Measurements from ENCODE around the gene TNFSF12. TPM values are rescaled to one million over a fixed set of nuclear protein-coding genes. Genes with fewer than 3 reads are reported as not detected.
A peak's percentile ranks its signal among the peaks of the same experiment; 100 is the strongest.

The TNFSF12 gene
- total and polyA plus RNA-seq, 9 of the 15 experiments (the other 6 are each of a cell fraction or from before 2014, with no cell fraction given) = 0.03 to 0.95 (median 0.19) TPM; not detected in 3

DNA sequence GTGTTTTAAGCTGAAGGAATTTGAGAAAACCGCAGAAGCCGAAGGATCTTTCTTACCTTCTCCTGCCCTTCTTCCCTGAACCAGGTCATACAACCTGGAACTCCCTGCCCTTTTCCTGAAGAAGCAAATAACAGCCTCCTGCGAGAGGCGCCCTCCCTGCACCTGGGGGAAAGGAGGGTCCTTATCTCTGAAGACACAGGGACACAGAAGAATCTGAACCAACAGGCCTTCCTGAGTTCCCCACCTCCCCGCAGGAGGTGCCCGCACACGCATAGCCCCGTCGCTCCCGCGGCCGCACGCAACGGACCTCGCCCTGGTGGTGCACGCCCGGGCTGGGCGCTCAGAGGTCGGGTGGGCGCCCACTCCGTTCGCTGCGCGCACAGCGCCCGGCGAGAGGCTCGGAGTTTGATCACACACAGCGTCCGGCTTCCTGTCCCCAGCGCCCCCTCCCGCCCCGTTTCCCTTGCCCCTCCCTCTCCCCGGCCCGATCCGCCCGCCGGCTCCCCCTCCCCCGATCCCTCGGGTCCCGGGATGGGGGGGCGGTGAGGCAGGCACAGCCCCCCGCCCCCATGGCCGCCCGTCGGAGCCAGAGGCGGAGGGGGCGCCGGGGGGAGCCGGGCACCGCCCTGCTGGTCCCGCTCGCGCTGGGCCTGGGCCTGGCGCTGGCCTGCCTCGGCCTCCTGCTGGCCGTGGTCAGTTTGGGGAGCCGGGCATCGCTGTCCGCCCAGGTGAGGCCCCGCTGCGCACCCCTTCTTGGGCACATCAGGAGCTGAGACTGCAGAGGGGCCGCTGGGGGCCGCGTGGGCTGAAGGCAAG is at the start of gene TNFSF12 (continued):
- TF ChIP-seq, protein P1, sequence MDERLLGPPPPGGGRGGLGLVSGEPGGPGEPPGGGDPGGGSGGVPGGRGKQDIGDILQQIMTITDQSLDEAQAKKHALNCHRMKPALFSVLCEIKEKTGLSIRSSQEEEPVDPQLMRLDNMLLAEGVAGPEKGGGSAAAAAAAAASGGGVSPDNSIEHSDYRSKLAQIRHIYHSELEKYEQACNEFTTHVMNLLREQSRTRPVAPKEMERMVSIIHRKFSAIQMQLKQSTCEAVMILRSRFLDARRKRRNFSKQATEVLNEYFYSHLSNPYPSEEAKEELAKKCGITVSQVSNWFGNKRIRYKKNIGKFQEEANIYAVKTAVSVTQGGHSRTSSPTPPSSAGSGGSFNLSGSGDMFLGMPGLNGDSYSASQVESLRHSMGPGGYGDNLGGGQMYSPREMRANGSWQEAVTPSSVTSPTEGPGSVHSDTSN (CRISPR knock-in tag; IDR thresholded peaks at IDR 0.05; ENCODE audit: low read depth) = no peak
- TF ChIP-seq, protein P1 (tag; conservative IDR thresholded peaks at IDR 0.05; ENCODE audit: low read depth) = no peak
- TF ChIP-seq ZEB2 (IDR thresholded peaks at IDR 0.05) = peak; percentile 59; the same call in 1 of the 2 replicates

- in situ Hi-C loops (cut with MboI) = no loop called here
- ATAC-seq = no peak
- H3K27me3 ChIP-seq (ENCODE audit: control insufficient read depth in 2 of 2, insufficient read depth in 2 of 2, low read length in 2 of 2) = no peaks in the 10 kb centered on the region
- no peaks in the 10 kb centered on the region for H3K4me1 ChIP-seq (replicated peaks in 1 of 2; ENCODE audit: control insufficient read depth in 2 of 2, insufficient read depth in 2 of 2, low read length in 2 of 2)
- no peak overlapping the region for H3K27ac ChIP-seq (ENCODE audit: extremely low read depth, low read depth, low read length)
- H3K36me3 ChIP-seq (ENCODE audit: control insufficient read depth, insufficient read depth, low read length) = peaks cover 89% of the 10 kb centered on the region
- DNase-seq (ENCODE audit: extremely low read depth in 1 of 4, low spot score in 3 of 4) = no peak
- ChIA-PET CTCF (ENCODE audit: low intra/inter-chr PET ratio) (no interaction called here), POLR2A (interaction anchor here (3.6 kb wide), 1 partner anchor 14 kb away, joined by 25 read pairs; the partner anchor contains the start of gene POLR2A)
- no peak overlapping the region for H3K9ac ChIP-seq (ENCODE audit: insufficient read depth in 1 of 2, low read depth in 2 of 2, low read length in 2 of 2)
- WGBS (ENCODE audit: insufficient coverage, low coverage, missing lambda C conversion rate) = 90% methylated on average over 10 of the region's 11 CpGs
- no TSS peak for BruUV-seq (replicated peaks)
- no peak overlapping the region for H3K4me3 ChIP-seq
- intact Hi-C loops (cut with micrococcal nuclease) = no loop called here
- no peaks in the 10 kb centered on the region for H3K9me1 ChIP-seq (ENCODE audit: control insufficient read depth, insufficient read depth, low read length)
- no peak overlapping the region for H3K4me2 ChIP-seq (ENCODE audit: insufficient read depth, low read length)
- FAIRE-seq = no peak
- H3K79me2 ChIP-seq (ENCODE audit: control insufficient read depth, insufficient read depth, low read length) = peaks cover 13% of the 10 kb centered on the region
- no peak overlapping the region for H2AFZ ChIP-seq (ENCODE audit: low read depth, low read length)
- H3K9me3 ChIP-seq (replicated peaks; ENCODE audit: control insufficient read depth, insufficient read depth, low read depth, low read length) = no peaks in the 10 kb centered on the region
- H4K20me1 ChIP-seq (replicated peaks; ENCODE audit: control insufficient read depth, insufficient read depth, low read length) = 0 out of 2 replicates have a peak, but pooled peaks cover 5% of the 10 kb centered on the region
- TF ChIP-seq IRF2 (CRISPR knock-in tag; IDR thresholded peaks at IDR 0.05) (no peak), SRF (CRISPR knock-in tag; IDR thresholded peaks at IDR 0.05) (no peak), CGGBP1 (CRISPR knock-in tag; IDR thresholded peaks at IDR 0.05) (no peak), DDX20 (tag; IDR thresholded peaks at IDR 0.05; ENCODE audit: low read depth) (no peak), ETV6 (IDR thresholded peaks at IDR 0.05; ENCODE audit: borderline replicate concordance in 1 of 2, low read depth in 2 of 2, low read length in 1 of 2) (no peak), ETV6 (CRISPR knock-in tag; IDR thresholded peaks at IDR 0.05; ENCODE audit: borderline replicate concordance) (no peak), ZNF551 (CRISPR knock-in tag; IDR thresholded peaks at IDR 0.05) (no peak), TEAD2 (tag; IDR thresholded peaks at IDR 0.05) (no peak), POLR2AphosphoS2 (IDR thresholded peaks at IDR 0.05; ENCODE audit: low read length) (no peak), POLR2AphosphoS5 (IDR thresholded peaks at IDR 0.05; ENCODE audit: control insufficient read depth, insufficient read depth, low read depth, low read length) (no peak), KLF1 (tag; IDR thresholded peaks at IDR 0.05) (no peak), NBN (IDR thresholded peaks at IDR 0.05; ENCODE audit: low read depth) (no peak)
- TF ChIP-seq, protein P2, sequence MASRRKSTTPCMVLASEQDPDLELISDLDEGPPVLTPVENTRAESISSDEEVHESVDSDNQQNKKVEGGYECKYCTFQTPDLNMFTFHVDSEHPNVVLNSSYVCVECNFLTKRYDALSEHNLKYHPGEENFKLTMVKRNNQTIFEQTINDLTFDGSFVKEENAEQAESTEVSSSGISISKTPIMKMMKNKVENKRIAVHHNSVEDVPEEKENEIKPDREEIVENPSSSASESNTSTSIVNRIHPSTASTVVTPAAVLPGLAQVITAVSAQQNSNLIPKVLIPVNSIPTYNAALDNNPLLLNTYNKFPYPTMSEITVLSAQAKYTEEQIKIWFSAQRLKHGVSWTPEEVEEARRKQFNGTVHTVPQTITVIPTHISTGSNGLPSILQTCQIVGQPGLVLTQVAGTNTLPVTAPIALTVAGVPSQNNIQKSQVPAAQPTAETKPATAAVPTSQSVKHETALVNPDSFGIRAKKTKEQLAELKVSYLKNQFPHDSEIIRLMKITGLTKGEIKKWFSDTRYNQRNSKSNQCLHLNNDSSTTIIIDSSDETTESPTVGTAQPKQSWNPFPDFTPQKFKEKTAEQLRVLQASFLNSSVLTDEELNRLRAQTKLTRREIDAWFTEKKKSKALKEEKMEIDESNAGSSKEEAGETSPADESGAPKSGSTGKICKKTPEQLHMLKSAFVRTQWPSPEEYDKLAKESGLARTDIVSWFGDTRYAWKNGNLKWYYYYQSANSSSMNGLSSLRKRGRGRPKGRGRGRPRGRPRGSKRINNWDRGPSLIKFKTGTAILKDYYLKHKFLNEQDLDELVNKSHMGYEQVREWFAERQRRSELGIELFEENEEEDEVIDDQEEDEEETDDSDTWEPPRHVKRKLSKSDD (conservative IDR thresholded peaks at IDR 0.05; ENCODE audit: low read length) = no peak
Measured at GRCh38 chr17:7499161-7499560, 49.7 kb upstream of the TNFSF12 start.
